SH-SY5Y (cell line): ENCODE results near the gene ROPN1.

Source experiments
- GATA2 ChIP-seq: IDR thresholded peaks from 2 replicates; pipeline ENCODE4 v1.6.1; 2011; ENCODE audit warnings: mild to moderate bottlenecking, low read depth, low read length
- GATA3 ChIP-seq: IDR thresholded peaks from 2 replicates; pipeline ENCODE4 v1.6.1; 2011; ENCODE audit warnings: low read depth, mild to moderate bottlenecking, low read length, moderate library complexity

The ROPN1 gene

DNA sequence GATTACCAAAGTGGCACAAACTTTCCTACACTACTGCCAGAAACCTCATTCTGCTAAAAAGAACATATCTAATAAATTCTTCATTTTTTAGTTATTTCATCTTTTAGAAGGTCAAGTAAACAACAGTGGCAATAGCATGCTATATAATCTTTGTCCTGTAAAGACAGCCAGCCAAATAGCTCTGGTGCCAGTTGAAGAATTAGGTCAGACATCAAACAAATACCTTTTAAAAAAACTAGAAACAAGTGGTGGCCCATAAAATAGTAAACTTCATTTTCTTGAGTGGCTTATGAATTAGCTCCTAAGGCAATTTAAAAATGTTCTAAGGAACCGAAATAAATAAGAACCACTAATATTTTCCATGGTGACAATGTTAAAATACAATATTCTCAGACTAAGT lies 50.4 kb downstream of the ROPN1 start:
- TF ChIP-seq GATA3 (no peak), GATA2 (no peak)

GRCh38 chr3:123941121-123941520 lies 50.8 kb downstream of the ROPN1 start:
- TF ChIP-seq GATA2 (no peak), GATA3 (no peak)

DNA sequence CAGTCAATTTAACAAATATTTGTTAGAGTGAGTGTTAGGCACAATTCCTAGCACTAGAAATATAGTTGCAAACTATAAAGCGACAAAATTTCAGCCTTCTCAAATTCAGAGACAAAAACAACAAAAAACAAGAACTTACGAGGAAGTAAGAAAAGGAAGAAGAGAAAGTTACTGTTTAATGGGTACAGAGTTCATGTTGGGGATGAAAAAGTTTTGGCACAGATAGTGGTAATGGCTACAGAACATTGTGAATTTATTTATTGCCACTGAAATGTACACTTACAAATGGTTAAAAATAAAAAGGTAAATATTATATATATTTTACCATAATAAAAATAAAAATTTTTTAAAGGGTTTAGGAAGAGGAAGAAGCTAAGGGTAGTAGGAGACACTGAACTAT lies 52.2 kb downstream of the ROPN1 start:
- TF ChIP-seq GATA3 (no peak), GATA2 (no peak)

GRCh38 chr3:123936400-123936799 lies 55.5 kb downstream of the ROPN1 start:
- TF ChIP-seq GATA2 (peak; percentile 19; the same call in 1 of the 2 replicates), GATA3 (peak; percentile 72; the same call in 1 of the 2 replicates)

DNA sequence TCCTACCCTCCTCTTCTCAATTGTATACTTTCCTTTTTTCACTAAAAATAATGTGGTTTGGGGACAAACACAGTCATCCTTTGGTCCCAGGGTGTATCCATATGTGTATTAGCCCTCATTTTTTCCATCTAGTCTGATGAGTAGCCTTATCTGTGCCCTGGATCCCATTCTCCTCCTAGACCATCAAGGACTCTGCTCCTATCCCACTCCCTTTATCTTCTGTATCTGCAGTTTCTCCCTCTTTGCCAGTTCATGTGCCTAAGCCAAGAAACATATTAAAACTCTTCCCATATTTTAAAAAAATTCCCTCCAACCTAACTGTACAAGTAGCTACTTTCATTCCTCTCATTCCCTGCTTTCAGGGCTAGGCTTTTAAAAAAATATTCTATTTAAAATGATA lies 56.1 kb downstream of the ROPN1 start:
- no peak for TF ChIP-seq GATA3
- peak; percentile 70 for TF ChIP-seq GATA2

- TF ChIP-seq GATA3 (no peak), GATA2 (no peak)
These were observed 57.7 kb downstream of the ROPN1 start for GRCh38 chr3:123934250-123934649.

GRCh38 chr3:123930445-123930844 lies 61.5 kb downstream of the ROPN1 start:
- TF ChIP-seq GATA3 (no peak), GATA2 (no peak)

GRCh38 chr3:123929325-123929724 lies 62.6 kb downstream of the ROPN1 start:
- TF ChIP-seq GATA2 (no peak), GATA3 (no peak)

GRCh38 chr3:123926396-123926795 lies 65.5 kb downstream of the ROPN1 start:
- TF ChIP-seq GATA3 (no peak), GATA2 (no peak)

DNA sequence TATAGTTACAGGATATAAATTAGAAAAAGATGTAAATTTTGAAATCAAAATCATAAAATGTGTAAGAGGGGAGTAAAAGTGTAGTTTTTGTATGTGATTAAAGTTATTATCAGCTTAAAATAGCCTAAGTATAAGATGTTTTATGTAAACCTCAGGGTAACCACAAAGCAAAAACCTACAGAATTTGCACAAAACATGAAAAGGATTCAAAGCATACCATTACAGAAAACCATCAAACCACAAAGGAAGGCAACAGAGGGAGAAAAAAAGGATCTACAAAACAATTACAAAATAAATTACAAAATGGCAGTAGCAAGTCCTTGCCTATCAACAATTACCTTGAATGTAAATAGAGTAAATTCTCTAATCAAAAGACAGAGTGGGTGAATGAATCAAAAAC lies 71.1 kb downstream of the ROPN1 start:
- TF ChIP-seq GATA3 (no peak), GATA2 (no peak)

GRCh38 chr3:123920383-123920782 lies 71.5 kb downstream of the ROPN1 start:
- no peak for TF ChIP-seq GATA2
- no peak for TF ChIP-seq GATA3

- TF ChIP-seq GATA3: no peak
- no peak for TF ChIP-seq GATA2
These were observed 72.6 kb downstream of the ROPN1 start for GRCh38 chr3:123919353-123919752.
